K562 (cell line): Measurements from ENCODE around the gene TMEFF1. TPM values are rescaled to one million over a fixed set of nuclear protein-coding genes. Genes with fewer than 3 reads are reported as not detected.

ENCODE experiments used
- ATAC-seq: fragments of 200-7000 bp; cut with Tn5 transposase; 3 replicates; pipeline ENCODE4 v1.9.1; 2020; ENCODE audit warnings: moderate library complexity
- BruUV-seq: library from RNA; stranded (reverse); fragments of 400-500 nt; replicated peaks from 2 replicates; lab custom pipeline; 2021; lab: Mats Ljungman, UMichigan
- CTCF ChIA-PET: fragments of 300-600 bp; formaldehyde crosslinking; extraction: SDS; loops from one replicate; lab custom pipeline; 2021; ENCODE audit warnings: low intra/inter-chr PET ratio; lab: Yijun Ruan, JAX
- POLR2A ChIA-PET: fragments of 300-600, 350-650 bp; sonication (Branson Sonifier 250); formaldehyde crosslinking; extraction: SDS; loops from one replicate; lab custom pipeline; 2021; ENCODE audit warnings: antibody characterized with exemption, inconsistent platforms; lab: Yijun Ruan, JAX
- DNase-seq, 4 experiments: peaks; one replicate each; pipeline versions ENCODE4 v3.0.0 to v3.0.0-alpha.2; 2011 to 2018; ENCODE audit warnings: low spot score in 3 of 4, mixed read lengths in 3 of 4; ENCODE audit errors: extremely low read depth in 1 of 4
- FAIRE-seq: peaks from 2 replicates; lab custom pipeline; 2011; peaks lifted over from hg19 to GRCh38; lab: Jason Lieb, UNC
- H2AFZ ChIP-seq: 2 replicates; pipeline ENCODE4 v1.6.0; 2011; ENCODE audit warnings: low read depth, low read length, control low read depth, inconsistent platforms
- H3K27ac ChIP-seq: fragments of 200-600 bp; 3 replicates; pipeline ENCODE4 v1.8.0; 2011; ENCODE audit warnings: low read depth, mild to moderate bottlenecking, control low read depth, inconsistent platforms, low read length, moderate library complexity, mixed read lengths; ENCODE audit errors: extremely low read depth
- H3K27me3 ChIP-seq, 2 experiments: fragments of 300-600 bp in 1 of 2; 2 replicates in 1 of 2; 3 replicates in 1 of 2; pipeline versions ENCODE4 v1.6.0 to v1.8.0; 2011; ENCODE audit warnings: inconsistent platforms in 2 of 2, low read length in 2 of 2, mild to moderate bottlenecking in 1 of 2, mixed read lengths in 1 of 2, moderate library complexity in 1 of 2; ENCODE audit not compliant: control insufficient read depth in 2 of 2, insufficient read depth in 2 of 2
- H3K36me3 ChIP-seq: fragments of 300-600 bp; 3 replicates; pipeline ENCODE4 v1.8.0; 2011; ENCODE audit warnings: mild to moderate bottlenecking, low read length, inconsistent platforms; ENCODE audit not compliant: control insufficient read depth, insufficient read depth
- H3K4me1 ChIP-seq, 2 experiments: fragments of 200-600 bp in 1 of 2; replicated peaks in 1 of 2; 2 replicates in 1 of 2; 3 replicates in 1 of 2; pipeline versions ENCODE4 v1.5.1 to v1.8.0; 2011; ENCODE audit warnings: inconsistent platforms in 2 of 2, low read length in 2 of 2, mild to moderate bottlenecking in 1 of 2, mixed read lengths in 1 of 2, moderate library complexity in 1 of 2; ENCODE audit not compliant: control insufficient read depth in 2 of 2, insufficient read depth in 2 of 2
- H3K4me2 ChIP-seq: 2 replicates; pipeline ENCODE4 v1.6.1; 2011; ENCODE audit warnings: low read length, control low read depth, inconsistent platforms, mixed read lengths; ENCODE audit not compliant: insufficient read depth
- H3K4me3 ChIP-seq: fragments of 200-600 bp; sonication (generic), shearing (Covaris generic); 2 replicates; pipeline ENCODE4 v1.5.1; 2016; ENCODE audit warnings: control low read depth, inconsistent platforms
- H3K79me2 ChIP-seq: fragments of 200-600 bp; 3 replicates; pipeline ENCODE4 v1.8.0; 2011; ENCODE audit warnings: low read length, inconsistent platforms; ENCODE audit not compliant: control insufficient read depth, insufficient read depth
- H3K9ac ChIP-seq, 2 experiments: 2 replicates each; pipeline versions ENCODE4 v1.6.0 to v1.6.1; 2011; ENCODE audit warnings: low read depth in 2 of 2, low read length in 2 of 2, control low read depth in 1 of 2, inconsistent platforms in 1 of 2, mild to moderate bottlenecking in 1 of 2, mixed read lengths in 1 of 2; ENCODE audit not compliant: insufficient read depth in 1 of 2
- H3K9me1 ChIP-seq: one replicate; pipeline ENCODE4 v1.6.0; 2011; ENCODE audit warnings: inconsistent platforms, mild to moderate bottlenecking, low read length, moderate library complexity; ENCODE audit not compliant: control insufficient read depth, insufficient read depth
- H3K9me3 ChIP-seq: replicated peaks from 2 replicates; pipeline ENCODE4 v1.5.1; 2011; ENCODE audit warnings: low read depth, low read length, inconsistent platforms; ENCODE audit not compliant: control insufficient read depth, insufficient read depth
- H4K20me1 ChIP-seq: replicated peaks from 2 replicates; pipeline ENCODE4 v1.6.1; 2011; ENCODE audit warnings: low read length, inconsistent platforms, mixed read lengths; ENCODE audit not compliant: control insufficient read depth, insufficient read depth
- ATF7 ChIP-seq: fragments of 450-650 bp; IDR thresholded peaks from 2 replicates; pipeline ENCODE4 v1.7.1; 2014; ENCODE audit warnings: mild to moderate bottlenecking, moderate library complexity
- BCLAF1 ChIP-seq, 2 experiments: fragments of 450-650 bp in 1 of 2; IDR thresholded peaks; 2 replicates each; pipeline ENCODE4 v1.6.1; 2011 to 2017; ENCODE audit warnings: low read depth in 2 of 2, antibody characterized with exemption in 1 of 2, borderline replicate concordance in 1 of 2, low read length in 1 of 2, mild to moderate bottlenecking in 1 of 2, mixed read lengths in 1 of 2; ENCODE audit not compliant: control insufficient read depth in 1 of 2
- FUS ChIP-seq: fragments of 200-400 bp; formaldehyde crosslinking; optimal IDR thresholded peaks from 2 replicates; pipeline ENCODE3; 2017; ENCODE audit warnings: low read depth, low read length
- MED1 ChIP-seq: sonication (generic); formaldehyde crosslinking; IDR thresholded peaks from 2 replicates; pipeline ENCODE4 v1.8.1; 2023; ENCODE audit warnings: missing genetic modification reagents, borderline replicate concordance
- ZKSCAN1 ChIP-seq: fragments of 150-350 bp; IDR thresholded peaks from 2 replicates; pipeline ENCODE4 v1.6.1; 2016; ENCODE audit warnings: low read depth, low read length
- WGBS: fragments of 100-300 bp; shearing (Covaris generic); methylation state at CpG from one replicate; pipeline ENCODE4 v1.1.6; 2016; ENCODE audit warnings: low coverage, mixed read lengths; ENCODE audit not compliant: insufficient coverage; ENCODE audit errors: missing lambda C conversion rate; 5-methylcytosine and 5-hydroxymethylcytosine counted together
- in situ Hi-C: fragments of 300-500 bp; cut with MboI; formaldehyde crosslinking; loops from 4 replicates; pipeline ENCODE4 v1.15.0; 2018; ENCODE audit warnings: inconsistent platforms, mixed read lengths
- intact Hi-C: fragments of 100-400 bp; cut with micrococcal nuclease; formaldehyde crosslinking; loops from 2 replicates; pipeline ENCODE4 v1.14.2; 2022
- polyA plus RNA-seq, 8 experiments: library from polyadenylated mRNA; depleted of rRNA in 4 of 8; stranded (reverse) in 5 of 8; unstranded in 3 of 8; fragments of >200 nt; fragmentation: Nextera tagmentation in 2 of 8; fragmentation: Illumina TruSeq in 1 of 8; extraction: Ambion mirVana in 2 of 8; extraction: Trizol in 1 of 8; gene quantifications; 2 replicates each; pipeline versions ENCODE4 v1.2.1 to v1.2.3, GENCODE V29; 2011 to 2014; ENCODE audit warnings: inconsistent platforms in 1 of 8, missing spikeins in 1 of 8
- total RNA-seq, 7 experiments: library from RNA; depleted of rRNA in 6 of 7; stranded (reverse); fragments of >200 nt in 6 of 7; fragmentation: Illumina TruSeq in 2 of 7; extraction: Trizol in 2 of 7; gene quantifications; 2 replicates each; pipeline versions ENCODE4 v1.2.1 to v1.2.3, GENCODE V29; 2011 to 2021; ENCODE audit warnings: low replicate concordance in 1 of 7
- TF ChIP-seq, protein P1 (sequence below), 2 experiments: IDR thresholded peaks; 2 replicates each; pipeline ENCODE4 v1.6.1; 2011; ENCODE audit warnings: borderline replicate concordance in 1 of 2, control low read depth in 1 of 2, low read depth in 1 of 2, low read length in 1 of 2, mild to moderate bottlenecking in 1 of 2, mixed read lengths in 1 of 2, moderate library complexity in 1 of 2; ENCODE audit not compliant: insufficient read depth in 1 of 2, insufficient read length in 1 of 2, poor library complexity in 1 of 2, severe bottlenecking in 1 of 2; ENCODE audit errors: extremely low read depth in 1 of 2

Gene TMEFF1
- total and polyA plus RNA-seq, 9 of the 15 experiments (the other 6 are each of a cell fraction or from before 2014, with no cell fraction given): 0.07 to 1.1 (median 0.28) TPM; not detected in 2

- H3K27ac ChIP-seq: no peak overlapping the region
- H3K79me2 ChIP-seq: no peaks in the 10 kb centered on the region
- H3K4me2 ChIP-seq: no peak overlapping the region
- ATAC-seq (no peak), DNase-seq (no peak), FAIRE-seq (no peak)
- H3K36me3 ChIP-seq: no peaks in the 10 kb centered on the region
- no peak overlapping the region for H2AFZ ChIP-seq
- no peaks in the 10 kb centered on the region for H3K9me3 ChIP-seq
- no peaks in the 10 kb centered on the region for H3K9me1 ChIP-seq
- H3K4me1 ChIP-seq: no peaks in the 10 kb centered on the region
- BruUV-seq: no TSS peak
- WGBS: 0% methylated on average over 3 of the region's 3 CpGs
- intact Hi-C loops (no loop called here), in situ Hi-C loops (no loop called here)
- no peaks in the 10 kb centered on the region for H3K27me3 ChIP-seq
- no peak overlapping the region for H3K4me3 ChIP-seq
- ChIA-PET CTCF (no interaction called here), POLR2A (interaction anchor here (1.4 kb wide), 1 partner anchor 15 kb away, joined by 3 read pairs; no protein-coding TSS in a partner anchor)
- TF ChIP-seq, protein P1, sequence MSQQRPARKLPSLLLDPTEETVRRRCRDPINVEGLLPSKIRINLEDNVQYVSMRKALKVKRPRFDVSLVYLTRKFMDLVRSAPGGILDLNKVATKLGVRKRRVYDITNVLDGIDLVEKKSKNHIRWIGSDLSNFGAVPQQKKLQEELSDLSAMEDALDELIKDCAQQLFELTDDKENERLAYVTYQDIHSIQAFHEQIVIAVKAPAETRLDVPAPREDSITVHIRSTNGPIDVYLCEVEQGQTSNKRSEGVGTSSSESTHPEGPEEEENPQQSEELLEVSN (IDR thresholded peaks at IDR 0.05; ENCODE audit: borderline replicate concordance in 1 of 2, extremely low read depth in 1 of 2, insufficient read depth in 1 of 2, insufficient read length in 1 of 2, low read depth in 1 of 2, low read length in 1 of 2, poor library complexity in 1 of 2, severe bottlenecking in 1 of 2): no peak
- TF ChIP-seq ATF7 (no peak), ZKSCAN1 (no peak), FUS (no peak), MED1 (no peak), BCLAF1 (IDR thresholded peaks at IDR 0.05; ENCODE audit: borderline replicate concordance in 1 of 2, control insufficient read depth in 1 of 2, low read depth in 2 of 2, low read length in 1 of 2) (no peak)
- no peaks in the 10 kb centered on the region for H4K20me1 ChIP-seq
- H3K9ac ChIP-seq: no peak overlapping the region
Measured at GRCh38 chr9:100557053-100557452, 84.1 kb downstream of the TMEFF1 start.
